Nephron (organoid): Measurements from ENCODE around the gene DEPP1.

Source experiments
- H3K27ac Mint-ChIP-seq, 3 experiments: 2 replicates each; pipeline ENCODE4 v1.8.0; 2020; ENCODE audit warnings: mixed read lengths in 3 of 3, mild to moderate bottlenecking in 2 of 3, moderate library complexity in 1 of 3
- H3K27me3 Mint-ChIP-seq: 2 replicates; pipeline ENCODE4 v1.8.0; 2021; ENCODE audit warnings: low read depth, mild to moderate bottlenecking, moderate library complexity, mixed read lengths
- H3K36me3 Mint-ChIP-seq: 2 replicates; pipeline ENCODE4 v1.8.0; 2020; ENCODE audit warnings: low read depth, mixed read lengths
- H3K4me1 Mint-ChIP-seq: 2 replicates; pipeline ENCODE4 v1.8.0; 2020; ENCODE audit warnings: mixed read lengths
- H3K4me3 Mint-ChIP-seq, 3 experiments: 2 replicates each; pipeline ENCODE4 v1.8.0; 2020; ENCODE audit warnings: mild to moderate bottlenecking in 3 of 3, mixed read lengths in 3 of 3, moderate library complexity in 2 of 3
- H3K9me3 Mint-ChIP-seq: 2 replicates; pipeline ENCODE4 v1.8.0; 2020; ENCODE audit warnings: mixed read lengths
- CTCF ChIP-seq, 3 experiments: fragments of 200-600 bp; sonication (generic); IDR thresholded peaks; one replicate each; pipeline ENCODE4 v1.5.0; 2021; ENCODE audit warnings: antibody characterized with exemption in 3 of 3; ENCODE audit not compliant: unreplicated experiment in 3 of 3

The DEPP1 gene

DNA sequence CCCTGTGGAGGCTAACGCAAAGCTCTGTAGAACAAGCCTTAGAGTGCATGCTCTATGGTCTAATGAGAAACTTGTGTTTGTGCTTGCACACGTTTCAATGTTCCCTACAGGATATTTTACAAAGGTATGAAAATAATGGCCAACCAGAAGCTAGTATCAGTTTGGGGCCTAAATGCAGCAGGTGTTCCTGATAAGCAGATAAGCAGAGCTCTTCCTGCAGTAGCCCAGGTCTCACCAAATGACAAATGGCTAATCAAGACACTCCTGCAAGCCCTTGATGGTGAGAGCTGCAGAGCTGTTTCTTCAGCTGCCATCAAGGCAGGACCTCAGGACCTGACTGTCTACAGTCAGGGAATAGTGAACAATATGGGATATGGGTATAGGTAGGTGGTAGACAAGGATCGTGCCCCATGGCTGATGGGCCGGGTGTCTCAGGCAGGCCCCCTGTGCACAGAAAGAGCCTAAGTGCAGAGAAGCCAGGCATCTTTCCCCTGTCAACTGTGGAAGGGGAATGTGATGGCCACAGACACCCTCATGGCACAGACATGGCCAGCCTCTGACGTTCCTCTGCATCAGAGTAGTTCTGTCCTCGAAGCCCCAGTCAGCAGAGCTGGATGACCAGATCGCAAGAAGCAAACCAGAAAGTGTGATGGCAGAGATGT is 42.2 kb downstream of the DEPP1 start:
- no peak overlapping the region for H3K27ac Mint-ChIP-seq
- peaks cover 15% of the 10 kb centered on the region for H3K36me3 Mint-ChIP-seq
- no peaks in the 10 kb centered on the region for H3K27me3 Mint-ChIP-seq
- H3K9me3 Mint-ChIP-seq: peaks cover 19% of the 10 kb centered on the region
- TF ChIP-seq CTCF (IDR thresholded peaks at IDR 0.05; ENCODE audit: unreplicated experiment in 3 of 3): no peak
- peaks cover 17% of the 10 kb centered on the region for H3K4me1 Mint-ChIP-seq
- H3K4me3 Mint-ChIP-seq: no peak overlapping the region

DNA sequence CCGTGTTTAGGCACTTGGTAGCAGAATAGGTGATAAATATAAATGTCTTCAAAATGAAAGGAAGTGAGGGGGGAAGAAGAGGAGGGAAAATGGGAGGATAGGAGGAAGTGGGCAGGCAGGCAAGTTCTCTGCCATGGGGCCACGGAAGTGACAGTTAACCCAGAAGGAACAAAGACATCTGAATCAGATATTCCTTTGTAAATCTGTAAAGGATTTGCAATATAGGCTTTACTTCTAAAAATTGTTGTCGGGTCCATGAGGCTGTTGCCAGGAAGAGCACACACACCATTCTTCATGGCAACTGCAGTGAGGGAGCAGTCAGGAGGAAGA is 42.7 kb downstream of the DEPP1 start:
- Mint-ChIP-seq H3K27ac (peak overlapping the region; percentile 12 to 69 (median 35)), H3K4me3 (no peak overlapping the region), H3K36me3 (peaks cover 11% of the 10 kb centered on the region), H3K9me3 (peaks cover 15% of the 10 kb centered on the region), H3K27me3 (no peaks in the 10 kb centered on the region), H3K4me1 (peaks cover 17% of the 10 kb centered on the region)
- TF ChIP-seq CTCF (IDR thresholded peaks at IDR 0.05; ENCODE audit: unreplicated experiment in 3 of 3): no peak

GRCh38 chr10:44935201-44935965 is 43.2 kb downstream of the DEPP1 start:
- peak overlapping the region; percentile 12 to 69 (median 35) for H3K27ac Mint-ChIP-seq
- H3K4me3 Mint-ChIP-seq: no peak overlapping the region
- TF ChIP-seq CTCF (IDR thresholded peaks at IDR 0.05; ENCODE audit: unreplicated experiment in 3 of 3): no peak
- peaks cover 17% of the 10 kb centered on the region for H3K4me1 Mint-ChIP-seq
- H3K9me3 Mint-ChIP-seq: peaks cover 13% of the 10 kb centered on the region
- peaks cover 11% of the 10 kb centered on the region for H3K36me3 Mint-ChIP-seq
- no peaks in the 10 kb centered on the region for H3K27me3 Mint-ChIP-seq

- H3K9me3 Mint-ChIP-seq: peaks cover 5% of the 10 kb centered on the region
- H3K27me3 Mint-ChIP-seq: no peaks in the 10 kb centered on the region
- H3K36me3 Mint-ChIP-seq: peaks cover 8% of the 10 kb centered on the region
- peaks cover 17% of the 10 kb centered on the region for H3K4me1 Mint-ChIP-seq
- no peak overlapping the region for H3K4me3 Mint-ChIP-seq
- peak overlapping the region in 1 of 3 experiments; percentile 12 for H3K27ac Mint-ChIP-seq
- no peak for TF ChIP-seq CTCF (IDR thresholded peaks at IDR 0.05; ENCODE audit: unreplicated experiment in 3 of 3)
These were observed 44.0 kb downstream of the DEPP1 start for GRCh38 chr10:44934416-44935200.

DNA sequence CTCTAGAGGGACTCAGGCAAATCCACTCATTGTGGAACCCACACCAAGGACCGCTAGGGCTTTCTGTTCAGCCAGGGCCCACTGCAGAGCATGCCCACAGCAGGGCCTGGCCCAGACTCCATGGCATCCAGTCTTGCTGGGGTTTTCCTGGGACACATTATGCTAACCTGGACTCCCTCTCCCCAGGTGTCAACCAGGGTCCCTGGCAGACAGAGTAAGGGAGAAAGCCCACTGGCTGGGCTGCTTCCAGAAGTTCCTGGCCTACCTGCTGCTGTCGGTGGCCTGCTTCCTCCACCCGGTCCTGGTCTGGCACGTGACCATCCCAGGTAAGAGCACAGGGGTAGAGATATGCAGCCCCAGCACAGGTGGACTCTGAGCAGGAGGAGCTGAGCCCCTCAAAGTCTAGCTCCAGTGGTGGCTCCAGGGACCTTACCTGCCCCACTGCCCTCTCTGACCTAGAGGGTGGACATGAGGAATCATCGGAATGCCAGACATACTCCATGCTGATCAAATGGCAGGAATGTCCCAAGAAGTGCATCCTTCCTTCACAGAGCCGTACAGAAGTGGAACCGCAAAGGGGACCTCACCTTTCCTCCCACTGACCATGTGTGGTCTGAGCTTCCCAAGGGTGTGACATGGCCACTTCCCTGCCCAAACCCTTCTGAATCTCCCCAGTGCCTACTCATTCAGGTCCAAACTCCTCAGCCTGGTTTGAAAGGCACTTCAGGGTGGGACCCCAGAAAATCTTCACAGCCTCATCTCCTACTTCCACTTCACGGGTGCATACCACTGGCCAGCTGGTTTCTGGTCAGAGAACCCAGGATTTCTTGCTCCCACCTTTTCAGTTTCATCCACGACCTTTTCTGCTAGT is 44.9 kb downstream of the DEPP1 start:
- Mint-ChIP-seq H3K4me1 (peaks cover 17% of the 10 kb centered on the region), H3K36me3 (peaks cover 8% of the 10 kb centered on the region), H3K9me3 (no peaks in the 10 kb centered on the region), H3K27me3 (peaks cover 2% of the 10 kb centered on the region), H3K27ac (peak overlapping the region in 1 of 3 experiments; percentile 12), H3K4me3 (no peak overlapping the region)
- no peak for TF ChIP-seq CTCF (IDR thresholded peaks at IDR 0.05; ENCODE audit: unreplicated experiment in 3 of 3)
